ENCODE results near the gene SIX4.
"Not testable (repeated sequence)": the region's sequence is repeated elsewhere in the genome, so short reads cannot be mapped to it uniquely, and the experiment has no call there.

The SIX4 gene

GRCh38 chr14:60723907-60724618 lies at the start of gene SIX4:
Gene SIX4, minus strand, starts transcription at chr14:60724351. Its CDS starts 277 bp downstream, at chr14:60724074.
- DNase-seq (ENCODE audit: low read depth in 2 of 2, low spot score in 1 of 2): no peak

- DNase-seq (ENCODE audit: low read depth in 2 of 2, low spot score in 1 of 2): no peak
These were observed 49.4 kb upstream of the SIX4 start for GRCh38 chr14:60773558-60773957.

GRCh38 chr14:60771117-60771516 lies 47.0 kb upstream of the SIX4 start:
- DNase-seq (ENCODE audit: low read depth in 2 of 2, low spot score in 1 of 2): no peak

- DNase-seq (ENCODE audit: low read depth in 2 of 2, low spot score in 1 of 2): no peak
These were observed 44.5 kb upstream of the SIX4 start for GRCh38 chr14:60768602-60769001.

GRCh38 chr14:60760644-60761364 lies 36.7 kb upstream of the SIX4 start:
- no peak for DNase-seq (ENCODE audit: low read depth in 2 of 2, low spot score in 1 of 2)

GRCh38 chr14:60760209-60760608 lies 36.1 kb upstream of the SIX4 start:
- DNase-seq (ENCODE audit: low read depth in 2 of 2, low spot score in 1 of 2): no peak

- DNase-seq (ENCODE audit: low read depth in 2 of 2, low spot score in 1 of 2): no peak
These were observed 34.7 kb upstream of the SIX4 start for GRCh38 chr14:60758885-60759284.

- no peak for DNase-seq (ENCODE audit: low read depth in 2 of 2, low spot score in 1 of 2)
These were observed 33.4 kb upstream of the SIX4 start for GRCh38 chr14:60757567-60758002.

GRCh38 chr14:60756847-60757246 lies 32.7 kb upstream of the SIX4 start:
- no peak for DNase-seq (ENCODE audit: low read depth in 2 of 2, low spot score in 1 of 2)

GRCh38 chr14:60753264-60754119 lies 29.3 kb upstream of the SIX4 start:
- peak in 1 of 2 donors; percentile 21 for DNase-seq (ENCODE audit: low read depth in 2 of 2, low spot score in 1 of 2)

- no peak for DNase-seq (ENCODE audit: low read depth in 2 of 2, low spot score in 1 of 2)
These were observed 20.4 kb upstream of the SIX4 start for GRCh38 chr14:60744566-60744965.

- DNase-seq (ENCODE audit: low read depth in 2 of 2, low spot score in 1 of 2): no peak
These were observed 14.8 kb upstream of the SIX4 start for GRCh38 chr14:60738843-60739508.

- DNase-seq (ENCODE audit: low read depth in 2 of 2, low spot score in 1 of 2): no peak
These were observed 12.3 kb upstream of the SIX4 start for GRCh38 chr14:60736494-60736893.

- DNase-seq (ENCODE audit: low read depth in 2 of 2, low spot score in 1 of 2): no peak
These were observed 11.3 kb upstream of the SIX4 start for GRCh38 chr14:60735416-60735815.

GRCh38 chr14:60734465-60735242 lies 10.5 kb upstream of the SIX4 start, which contains the start of gene MNAT1:
Gene MNAT1, plus strand, starts transcription at chr14:60734761. Its CDS starts 102 bp downstream, at chr14:60734863.
- DNase-seq (ENCODE audit: low read depth in 2 of 2, low spot score in 1 of 2): peak; percentile 47 to 53

GRCh38 chr14:60732840-60733483 lies 8.8 kb upstream of the SIX4 start:
- DNase-seq (ENCODE audit: low read depth in 2 of 2, low spot score in 1 of 2): no peak

GRCh38 chr14:60731291-60731690 lies 7.1 kb upstream of the SIX4 start:
- DNase-seq (ENCODE audit: low read depth in 2 of 2, low spot score in 1 of 2): not testable (repeated sequence)

GRCh38 chr14:60723116-60723906 lies 840 bp downstream of the SIX4 start:
- no peak for DNase-seq (ENCODE audit: low read depth in 2 of 2, low spot score in 1 of 2)

All from stimulated activated CD8-positive, alpha-beta memory T cell treated with anti-CD3 and anti-CD28 coated beads, Interleukin-4, amount 100 ng/mL, for 4 hours (primary cell).